Medulla oblongata (tissue), 1 donor: ENCODE results near the gene KPNA2.
"Not testable (repeated sequence)": the region's sequence is repeated elsewhere in the genome, so short reads cannot be mapped to it uniquely, and the experiment has no call there.

ENCODE experiments used
- DNase-seq: peaks from one replicate; pipeline ENCODE4 v3.0.0-alpha.2; 2015; ENCODE audit errors: extremely low spot score

Gene KPNA2

DNA sequence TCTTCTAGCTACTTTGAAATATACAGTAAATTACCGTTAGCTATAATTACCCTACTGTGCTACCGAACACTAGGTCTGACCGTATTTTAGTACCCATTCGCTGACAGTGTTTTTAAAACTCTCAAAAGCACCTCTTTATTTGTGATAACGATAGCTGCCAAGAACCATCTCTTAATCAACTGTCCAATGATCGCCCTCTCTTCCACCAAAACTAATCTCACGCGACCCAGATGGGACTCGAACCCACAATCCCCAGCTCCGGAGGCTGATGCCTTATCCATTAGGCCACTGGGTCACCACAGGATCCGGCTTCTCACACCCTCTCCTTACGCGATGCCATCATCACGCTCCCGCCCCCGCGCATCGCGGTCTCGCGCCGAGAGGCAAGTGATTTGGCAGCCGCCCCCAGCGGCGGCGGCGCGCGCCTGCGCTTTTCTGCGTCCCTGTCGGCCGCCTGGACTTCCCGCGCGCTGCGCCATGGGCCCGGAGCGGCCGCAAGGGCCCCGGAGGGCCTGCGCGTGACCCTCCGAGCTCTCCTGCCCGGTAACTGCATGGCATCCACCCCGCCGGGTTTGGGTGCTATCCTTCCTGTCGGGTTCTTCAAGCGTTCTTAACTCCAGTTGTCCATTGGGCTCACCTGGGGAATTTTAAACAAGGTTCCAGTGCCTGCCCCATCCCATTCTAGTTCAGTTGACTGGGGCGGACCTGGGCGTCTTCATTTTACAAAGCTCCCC is 15.7 kb upstream of the KPNA2 start:
- peak; percentile 98 for DNase-seq

DNA sequence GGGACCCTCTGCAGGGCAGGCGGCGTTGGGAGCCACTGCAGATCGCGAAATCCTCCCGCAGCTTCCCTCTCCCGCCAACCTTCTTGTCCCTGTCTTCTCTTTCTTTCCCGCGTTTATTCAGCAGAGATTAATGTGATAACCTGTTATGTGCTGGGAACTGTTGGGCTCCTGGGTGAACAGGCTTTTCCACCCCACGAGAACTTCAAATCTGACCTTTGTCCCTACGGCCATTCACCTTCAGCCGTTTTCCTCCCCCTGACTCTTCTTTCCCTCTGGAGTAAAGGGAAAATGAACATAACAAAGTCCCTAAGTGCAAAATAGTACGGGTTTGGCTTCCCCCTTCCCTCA is 15.2 kb upstream of the KPNA2 start:
- DNase-seq: peak; percentile 31

DNA sequence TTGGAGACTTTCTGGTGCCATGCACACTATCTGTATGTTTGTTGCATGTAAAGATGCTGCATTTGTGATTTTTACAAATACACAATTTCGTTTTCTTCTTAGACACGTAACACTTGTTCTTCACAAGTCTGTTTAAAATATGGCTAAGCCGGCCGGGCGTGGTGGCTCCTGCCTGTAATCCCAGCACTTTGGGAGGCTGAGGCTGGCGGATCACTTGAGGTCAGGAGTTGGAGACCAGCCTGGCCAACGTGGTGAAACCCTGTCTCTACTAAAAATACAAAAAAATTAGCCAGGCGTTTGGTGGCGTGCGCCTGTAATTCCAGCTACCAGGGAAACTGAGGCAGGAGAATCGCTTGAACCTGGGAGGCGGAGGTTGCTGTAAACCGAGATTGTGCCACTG is 14.7 kb upstream of the KPNA2 start:
- DNase-seq: not testable (repeated sequence)

DNA sequence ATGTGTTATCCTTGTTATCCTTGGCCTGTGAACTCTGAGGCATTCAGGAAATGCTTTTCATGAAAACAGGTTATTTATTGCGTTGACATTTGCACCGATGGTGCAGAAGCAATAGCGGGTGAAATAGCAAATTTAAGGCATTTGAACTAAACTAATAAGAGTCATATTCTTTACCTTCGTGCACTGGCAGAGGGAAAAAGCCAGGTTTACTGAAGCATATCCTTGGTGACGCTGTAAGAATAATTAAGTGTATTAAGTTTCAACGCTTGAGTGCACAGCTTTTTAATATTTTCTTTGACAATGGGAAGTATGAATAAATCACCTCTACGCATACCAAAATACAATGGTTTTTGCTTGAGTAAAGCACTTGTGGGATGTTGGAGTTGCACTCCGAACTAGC is 13.6 kb upstream of the KPNA2 start:
- DNase-seq: no peak

DNA sequence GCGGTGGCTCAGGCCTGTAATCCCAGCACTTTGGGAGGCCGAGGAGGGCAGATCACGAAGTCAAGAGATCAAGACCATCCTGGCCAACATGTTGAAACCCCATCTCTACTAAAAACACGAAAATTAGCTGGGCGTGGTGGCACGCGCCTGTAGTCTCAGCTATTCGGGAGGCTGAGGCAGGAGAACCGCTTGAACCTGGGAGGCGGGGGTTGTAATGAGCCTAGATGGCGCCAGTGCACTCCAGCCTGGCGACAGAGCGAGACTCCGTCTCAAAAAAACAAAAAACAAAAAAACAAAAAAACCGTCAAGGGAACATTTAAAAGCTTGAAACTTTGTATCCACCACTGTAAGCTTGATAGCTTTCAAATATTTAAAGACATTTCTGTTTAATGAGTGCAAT is 13.0 kb upstream of the KPNA2 start:
- not testable (repeated sequence) for DNase-seq

DNA sequence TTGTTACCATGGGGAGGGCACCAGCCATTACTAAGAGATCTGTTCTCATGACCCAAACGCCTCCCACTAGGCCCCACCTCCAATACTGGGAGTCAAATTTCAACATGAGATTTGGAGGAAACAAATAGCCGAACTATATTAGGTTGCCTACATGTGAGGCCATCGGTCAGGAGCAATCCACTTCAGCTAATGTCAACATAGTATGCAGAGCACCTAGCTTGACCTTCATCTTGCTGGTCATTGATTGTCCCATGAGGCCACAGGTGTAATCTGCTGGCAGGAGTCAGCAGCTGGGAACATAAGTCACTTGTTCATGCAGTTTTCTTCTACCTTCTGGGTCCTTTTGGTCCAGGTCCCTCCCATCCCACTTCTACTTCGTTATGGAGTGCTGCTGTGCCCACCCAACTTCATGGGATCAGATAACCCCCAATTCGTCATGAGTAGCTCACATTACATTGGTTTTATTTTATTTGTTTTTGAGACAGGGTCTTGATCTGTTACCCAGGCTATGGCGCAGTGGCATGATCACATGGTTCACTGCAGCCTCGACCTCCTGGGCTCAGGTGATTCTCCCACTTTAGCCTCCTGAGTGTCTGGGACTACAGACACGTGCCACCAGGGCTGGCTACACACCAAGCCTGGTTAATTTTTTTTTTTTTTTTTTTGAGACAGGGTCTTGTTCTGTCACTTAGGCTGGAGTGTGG is 5.9 kb upstream of the KPNA2 start:
- no peak for DNase-seq

DNA sequence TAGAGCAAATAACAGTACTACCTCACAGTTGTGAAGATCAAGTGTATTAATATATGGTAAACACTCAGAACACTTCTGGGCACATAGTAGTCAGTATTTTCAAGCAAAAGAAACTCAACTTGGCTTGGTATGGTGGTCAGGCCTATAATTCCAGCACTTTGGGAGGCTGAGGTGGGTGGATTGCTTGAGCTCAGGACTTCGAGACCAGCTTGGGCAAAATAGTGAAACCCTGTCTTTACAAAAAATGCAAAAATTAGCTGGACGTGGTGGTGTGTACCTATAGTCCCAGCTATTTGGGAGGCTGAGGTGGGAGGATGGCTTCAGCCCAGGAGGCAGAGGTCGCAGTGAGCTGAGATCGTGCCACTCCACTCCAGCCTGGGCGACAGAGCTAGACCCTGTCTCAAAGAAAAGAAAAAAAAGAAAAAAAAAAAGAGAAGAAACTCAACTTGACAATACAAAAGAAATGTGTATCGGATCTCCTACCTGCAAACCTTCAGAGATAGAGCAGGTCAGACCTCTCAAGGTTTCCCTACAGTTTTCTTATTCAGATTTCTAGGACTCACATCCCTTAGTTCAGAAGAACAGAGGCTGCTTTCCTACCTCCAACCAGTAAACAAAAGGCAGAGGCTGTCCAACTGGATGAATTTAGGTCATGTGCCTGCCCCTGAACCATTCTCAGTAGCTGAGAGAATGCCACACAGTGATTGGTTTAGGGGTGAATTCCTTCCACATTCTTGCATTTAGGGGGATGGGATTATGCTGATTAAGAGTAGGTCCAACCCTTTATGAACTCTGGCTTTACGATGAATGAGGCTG is 1.7 kb upstream of the KPNA2 start:
- peak; percentile 35 for DNase-seq

DNA sequence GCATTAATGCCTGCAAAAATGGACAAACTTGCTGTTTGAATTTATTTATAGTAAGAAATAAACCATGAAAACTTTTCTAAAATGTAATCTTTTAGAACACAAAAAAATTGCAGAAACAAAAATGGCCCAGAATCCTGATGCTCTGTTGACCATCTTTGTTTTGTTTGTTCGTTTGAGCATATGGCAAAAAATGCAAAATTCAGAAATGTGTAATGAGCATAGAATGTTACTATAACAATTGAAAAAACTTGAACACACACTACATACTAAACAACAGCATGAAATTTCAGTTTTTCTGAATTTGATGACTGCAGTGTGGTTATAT is 1.1 kb upstream of the KPNA2 start:
- DNase-seq: no peak

DNA sequence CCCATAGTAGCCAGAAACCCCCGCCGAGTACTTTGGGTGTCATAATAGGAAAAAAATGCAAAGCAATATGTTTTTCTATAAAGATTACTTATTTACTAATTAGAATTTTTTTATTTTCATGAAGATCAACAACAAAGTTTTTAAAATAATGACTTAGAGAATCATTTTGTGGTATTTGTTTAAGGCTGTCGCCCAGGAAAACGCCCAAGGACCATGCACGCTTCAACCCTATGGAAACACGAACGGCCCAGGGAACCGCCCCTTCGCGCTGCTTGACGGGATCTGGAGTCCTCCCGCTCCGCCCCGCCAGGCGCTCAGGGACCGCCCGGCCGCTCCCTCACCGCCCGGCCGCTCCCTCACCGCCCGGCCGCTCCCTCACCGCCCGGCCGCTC is 408 bp upstream of the KPNA2 start:
- no peak for DNase-seq

DNA sequence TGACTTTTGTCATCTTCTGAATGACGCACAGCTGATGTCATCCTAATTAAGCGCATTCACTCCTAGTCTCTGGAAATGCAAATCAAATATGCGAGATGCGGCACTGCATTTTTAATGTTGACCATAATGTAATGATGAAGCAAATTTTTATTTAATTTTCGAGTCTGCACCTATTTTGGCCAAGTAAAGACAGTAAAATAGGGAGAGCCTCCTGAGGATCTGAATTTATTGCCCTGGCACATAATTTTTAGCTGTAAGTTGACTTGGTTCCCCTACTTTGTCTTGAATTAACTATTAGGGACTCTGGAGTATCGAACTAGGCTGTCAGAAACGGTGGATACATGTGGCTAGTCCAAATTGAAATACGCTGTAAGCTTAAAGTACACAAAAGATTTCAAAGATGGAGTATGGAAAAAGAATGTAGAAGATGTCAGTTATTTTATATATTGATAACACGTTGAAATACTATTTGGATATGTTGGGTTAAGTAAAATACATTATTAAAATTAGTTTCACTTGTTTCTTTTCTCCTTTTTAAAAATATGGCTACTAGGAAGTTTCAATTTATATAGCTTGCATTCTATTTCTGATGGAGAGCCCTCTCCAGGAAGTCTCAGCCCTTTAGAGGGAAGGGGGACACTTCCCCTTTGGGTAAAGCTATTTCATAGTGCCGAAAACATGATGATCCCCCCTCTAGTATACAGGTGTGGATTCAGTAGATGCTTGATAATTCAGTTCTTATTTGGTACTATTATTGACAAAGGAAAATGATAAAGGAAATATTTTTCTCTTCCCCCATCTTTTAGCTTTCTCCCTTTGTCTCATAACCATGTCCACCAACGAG is 991 bp downstream of the KPNA2 start:
- no peak for DNase-seq

DNA sequence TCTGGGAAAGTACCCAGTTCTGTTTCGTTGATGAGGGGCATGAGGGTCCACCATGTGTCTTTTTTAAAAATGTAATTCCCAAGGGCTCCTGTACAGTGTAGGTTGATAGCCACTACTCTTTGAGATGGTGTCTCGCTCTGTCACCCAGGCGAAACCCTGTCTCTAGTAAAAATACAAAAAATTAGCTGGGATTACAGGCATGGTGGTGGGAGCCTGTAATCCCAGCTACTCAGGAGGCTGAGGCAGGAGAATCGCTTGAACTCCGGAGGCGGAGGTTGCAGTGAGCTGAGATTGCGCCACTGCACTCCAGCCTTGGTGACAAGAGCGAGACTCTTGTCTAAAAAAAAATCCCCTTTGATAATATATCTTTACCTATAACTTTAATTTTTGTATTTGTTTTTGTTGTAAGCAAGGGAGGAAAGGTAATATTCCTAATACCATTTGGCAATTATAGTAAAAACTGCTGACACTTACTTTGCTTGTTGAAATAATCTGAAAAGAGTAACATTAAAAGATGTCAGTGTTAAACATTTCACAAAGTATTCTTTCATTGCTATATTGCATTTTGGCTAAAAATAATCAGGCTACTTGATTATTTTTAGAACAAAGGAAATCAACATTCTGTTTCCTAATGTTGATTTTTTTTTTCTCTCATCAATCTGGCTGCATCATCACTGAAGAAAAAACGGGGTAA is 11.8 kb downstream of the KPNA2 start:
- DNase-seq: no peak

DNA sequence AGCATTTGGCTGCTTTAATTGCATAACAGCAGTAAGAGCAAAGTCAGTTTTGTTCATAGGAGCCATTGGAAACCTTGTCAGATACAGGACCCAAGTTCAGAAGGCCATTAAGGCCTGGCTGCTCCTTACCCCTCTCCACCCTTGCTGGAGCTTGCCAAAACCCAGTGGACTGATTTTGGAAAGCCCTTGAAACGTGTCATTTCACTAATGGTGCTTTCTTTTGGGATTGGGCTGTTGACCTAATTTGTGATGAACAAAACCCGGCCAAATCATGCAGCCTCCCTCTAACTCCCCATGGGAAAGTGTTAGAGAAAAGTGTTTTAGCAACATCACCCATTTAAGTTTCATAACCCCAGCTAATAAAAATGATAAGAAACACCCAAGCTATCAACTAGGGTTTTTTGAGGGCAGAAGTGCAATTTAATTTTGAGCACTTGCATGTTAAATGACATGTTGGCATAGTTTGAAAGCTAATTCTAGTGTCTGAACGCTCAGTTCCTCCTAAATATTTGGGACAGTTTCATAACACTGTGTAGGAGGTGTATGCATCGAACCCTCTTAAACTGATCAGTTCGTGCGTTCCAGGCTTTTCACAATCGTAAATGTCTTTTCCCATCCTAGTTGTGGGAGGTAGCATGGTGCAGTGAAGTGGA is 12.5 kb downstream of the KPNA2 start:
- DNase-seq: not testable (repeated sequence)

DNA sequence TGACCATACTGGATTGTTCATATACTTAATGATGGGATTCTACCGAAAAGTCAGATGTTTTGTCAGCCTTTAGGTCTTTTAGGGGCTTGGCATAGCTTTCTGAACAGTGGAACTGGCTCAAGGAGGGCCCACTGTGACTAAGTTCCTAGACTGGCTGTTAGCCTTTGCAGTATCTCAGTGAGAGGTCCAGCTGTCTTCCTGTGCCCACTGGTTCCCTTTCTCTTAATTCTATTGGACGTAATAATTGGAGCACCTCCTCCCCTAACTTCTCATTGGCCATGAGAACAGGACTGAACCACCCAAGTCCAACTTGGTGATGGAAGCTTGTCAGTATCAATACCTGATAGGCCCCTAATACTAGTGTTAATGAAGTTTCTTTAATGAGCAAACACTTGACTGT is 13.5 kb downstream of the KPNA2 start:
- DNase-seq: no peak

DNA sequence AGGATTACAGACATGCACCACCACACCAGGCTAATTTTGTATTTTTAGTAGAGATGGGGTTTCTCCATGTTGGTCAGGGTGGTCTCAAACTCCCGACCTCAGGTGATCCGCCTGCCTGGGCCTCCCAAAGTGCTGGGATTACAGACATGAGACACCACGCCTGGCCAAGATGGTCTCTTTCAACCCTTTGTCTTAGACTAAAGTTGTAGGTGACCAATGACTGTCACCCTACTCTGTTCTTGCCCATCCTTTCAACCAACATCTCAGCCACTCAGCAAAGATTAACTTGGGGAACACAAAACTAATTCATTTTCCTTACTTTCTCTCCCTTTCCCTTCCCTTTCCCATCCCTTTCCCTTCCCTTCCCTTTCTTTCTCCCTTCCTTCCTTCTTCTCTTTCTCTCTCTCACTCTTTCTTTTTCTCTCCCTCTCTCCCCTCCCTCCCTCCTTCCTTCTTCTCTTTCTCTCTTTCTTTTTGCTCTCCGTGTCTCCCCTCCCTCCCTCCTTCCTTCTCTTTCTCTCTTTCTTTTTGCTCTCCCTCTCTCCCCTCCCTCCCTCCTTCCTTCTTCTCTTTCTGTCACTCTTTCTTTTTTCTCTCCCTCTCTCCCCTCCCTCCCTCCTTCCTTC is 14.4 kb downstream of the KPNA2 start:
- DNase-seq: not testable (repeated sequence)

DNA sequence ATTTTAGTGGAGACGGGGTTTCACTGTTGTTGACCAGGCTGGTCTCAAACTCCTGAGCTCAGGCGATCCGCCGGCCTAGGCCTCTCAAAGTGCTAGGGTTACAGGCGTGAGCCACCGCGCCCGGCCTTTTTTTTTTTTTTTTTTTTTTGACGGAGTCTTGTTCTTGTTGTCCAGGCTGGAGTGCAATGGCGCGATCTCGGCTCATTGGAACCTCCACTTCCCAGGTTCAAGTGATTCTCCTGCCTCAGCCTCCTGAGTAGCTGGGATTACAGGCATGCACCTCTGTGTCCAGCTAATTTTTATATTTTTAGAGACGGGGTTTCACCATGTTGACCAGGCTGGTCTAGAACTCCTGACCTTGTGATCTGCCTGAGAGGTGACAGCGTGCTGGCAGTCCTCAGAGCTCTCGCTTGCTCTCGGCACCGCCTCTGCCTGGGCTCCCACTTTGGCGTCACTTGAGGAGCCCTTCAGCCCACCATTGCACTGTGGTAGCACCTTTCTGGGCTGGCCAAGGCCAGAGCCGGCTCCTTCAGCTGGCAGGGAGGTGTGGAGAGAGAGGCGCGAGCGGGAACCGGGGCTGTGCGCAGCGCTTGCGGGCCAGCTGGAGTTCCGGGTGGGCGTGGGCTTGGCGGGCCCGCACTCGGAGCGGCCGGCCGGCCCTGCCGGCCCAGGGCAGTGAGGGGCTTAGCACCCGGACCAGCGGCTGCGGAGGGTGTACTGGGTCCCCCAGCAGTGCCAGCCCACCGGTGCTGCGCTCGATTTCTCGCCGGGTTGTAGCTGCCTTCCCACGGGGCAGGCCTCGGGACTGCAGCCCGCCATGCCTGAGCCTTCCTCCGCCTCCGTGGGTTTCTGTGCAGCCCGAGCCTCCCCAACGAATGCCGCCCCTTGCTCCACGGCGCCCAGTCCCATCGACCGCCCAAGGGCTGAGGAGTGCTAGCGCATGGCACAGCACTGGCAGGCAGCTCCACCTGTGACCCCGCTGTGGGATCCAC is 16.1 kb downstream of the KPNA2 start:
- not testable (repeated sequence) for DNase-seq

DNA sequence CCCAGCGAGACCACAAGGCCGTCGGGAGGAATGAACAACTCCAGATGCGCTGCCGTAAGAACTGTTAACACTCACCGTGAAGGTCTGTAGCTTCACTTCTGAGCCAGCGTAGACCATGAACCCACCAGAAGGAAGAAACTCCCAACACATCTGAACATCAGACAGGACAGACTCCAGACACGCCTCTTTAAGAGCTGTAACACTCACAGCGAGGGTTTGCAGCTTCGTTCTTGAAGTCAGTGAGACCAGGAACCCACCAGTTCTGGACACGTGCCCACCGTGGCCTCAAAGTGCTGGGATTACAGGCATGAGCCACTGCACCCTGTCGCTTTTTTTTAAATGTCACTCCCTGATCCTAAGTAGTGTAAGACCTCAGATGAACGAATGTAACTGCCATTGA is 17.3 kb downstream of the KPNA2 start:
- no peak for DNase-seq

DNA sequence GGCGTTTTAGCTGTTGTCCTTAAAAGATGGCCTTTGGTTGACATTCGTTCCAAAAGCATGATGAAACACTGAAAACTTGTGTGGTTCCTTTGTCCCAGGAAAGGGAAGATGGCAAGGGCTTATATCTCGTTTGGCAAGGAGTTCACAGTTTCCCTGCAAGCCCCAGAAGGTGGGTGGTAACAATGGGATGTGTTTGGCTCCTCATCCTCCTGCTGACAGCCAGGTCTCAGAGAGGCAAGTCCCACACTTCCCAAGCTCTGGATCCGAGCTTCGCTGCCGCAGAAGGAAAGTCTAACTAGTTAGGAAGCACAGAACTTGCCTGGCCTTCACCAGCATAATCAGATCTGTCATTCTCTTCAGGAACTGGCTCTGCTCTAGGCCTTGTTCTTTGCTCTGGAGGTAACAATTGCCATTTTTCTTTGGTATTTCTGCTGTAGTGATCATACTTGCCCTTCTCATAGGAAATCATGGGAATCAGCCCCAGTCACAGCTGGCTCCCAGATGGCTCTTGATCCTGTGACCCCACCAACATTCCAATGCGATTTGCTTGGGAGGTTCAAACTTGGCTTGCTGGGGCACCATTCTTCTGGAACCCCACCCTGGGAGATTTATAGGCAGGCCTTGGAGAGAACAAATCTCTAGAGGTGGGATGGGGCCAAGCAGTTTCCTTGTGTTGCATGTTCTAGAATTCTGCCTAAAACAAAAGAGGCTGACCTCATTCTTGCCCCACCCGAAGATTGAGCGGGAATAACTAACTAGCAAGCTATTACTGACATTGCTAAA is 17.9 kb downstream of the KPNA2 start:
- no peak for DNase-seq

DNA sequence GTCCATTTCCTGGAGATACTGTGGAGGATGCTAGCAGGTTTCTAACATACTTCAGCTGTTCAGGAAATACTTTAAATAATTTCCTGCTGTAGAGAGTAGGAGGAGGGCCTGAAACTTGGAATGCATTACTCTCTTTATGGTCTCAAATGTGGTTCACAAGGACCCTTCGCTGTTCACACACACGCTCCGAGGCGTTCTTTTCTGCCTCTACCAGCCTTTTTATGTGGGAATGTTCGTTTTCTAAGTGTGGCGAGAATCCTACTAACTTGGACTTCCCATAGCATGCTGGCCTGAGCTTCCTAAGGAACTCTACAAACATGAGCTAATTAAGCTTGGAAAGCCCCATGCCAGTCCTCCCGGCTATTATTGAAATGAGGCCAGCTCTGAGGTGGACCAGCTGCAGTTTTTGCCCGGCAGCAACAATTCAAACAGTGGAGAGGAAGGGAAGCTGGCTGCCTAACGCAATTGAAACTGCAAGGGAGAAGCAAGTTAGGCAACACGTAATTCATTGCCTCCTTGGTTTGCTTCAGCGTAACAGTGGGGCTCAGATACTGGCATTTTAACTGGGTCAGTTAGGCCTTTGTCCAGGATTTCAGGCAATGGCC is 18.9 kb downstream of the KPNA2 start:
- DNase-seq: peak; percentile 40
